Subcutaneous adipose tissue (tissue), 4 donors: Measurements from ENCODE around the gene TIMELESS. TPM values are rescaled to one million over a fixed set of nuclear protein-coding genes. Genes with fewer than 3 reads are reported as not detected.

ENCODE experiments used
- CTCF ChIP-seq: fragments of 450-650 bp; IDR thresholded peaks from one replicate; pipeline ENCODE4 v1.5.1; 2016; ENCODE audit warnings: low read depth, mild to moderate bottlenecking, control low read depth, antibody characterized with exemption, moderate library complexity
- total RNA-seq, 4 donors: library from RNA; depleted of rRNA; stranded (reverse); fragments of >200 nt; gene quantifications; one replicate each; pipeline ENCODE4 v1.1.0, GENCODE V29; 2016

Gene TIMELESS
- total RNA-seq, 4 donors from 2014 or later: 3.1 to 8.3 (median 4.8) TPM

GRCh38 chr12:56437430-56438176 is 11.6 kb downstream of the TIMELESS start:
- no peak for TF ChIP-seq CTCF

GRCh38 chr12:56434828-56435227 is 14.4 kb downstream of the TIMELESS start:
- no peak for TF ChIP-seq CTCF

- no peak for TF ChIP-seq CTCF
These were observed 17.4 kb downstream of the TIMELESS start for GRCh38 chr12:56431850-56432249.

GRCh38 chr12:56431288-56431687 is 17.9 kb downstream of the TIMELESS start:
- TF ChIP-seq CTCF: no peak

- TF ChIP-seq CTCF: no peak
These were observed 23.2 kb downstream of the TIMELESS start for GRCh38 chr12:56425940-56426438.

- no peak for TF ChIP-seq CTCF
These were observed 24.0 kb downstream of the TIMELESS start for GRCh38 chr12:56425193-56425592.

GRCh38 chr12:56420411-56420810 is 28.8 kb downstream of the TIMELESS start:
- no peak for TF ChIP-seq CTCF
